GM19099 (cell line): ENCODE results near the gene SLFN12.
A peak's percentile ranks its signal among the peaks of the same experiment; 100 is the strongest.

ENCODE experiments used
- POLR2A ChIP-seq: IDR thresholded peaks from 3 replicates; pipeline ENCODE4 v1.6.1; 2011; ENCODE audit warnings: low read depth; ENCODE audit not compliant: insufficient read length; ENCODE audit errors: extremely low read depth

The SLFN12 gene

GRCh38 chr17:35429702-35430101 is 2.6 kb downstream of the SLFN12 start:
- no peak for TF ChIP-seq POLR2A

DNA sequence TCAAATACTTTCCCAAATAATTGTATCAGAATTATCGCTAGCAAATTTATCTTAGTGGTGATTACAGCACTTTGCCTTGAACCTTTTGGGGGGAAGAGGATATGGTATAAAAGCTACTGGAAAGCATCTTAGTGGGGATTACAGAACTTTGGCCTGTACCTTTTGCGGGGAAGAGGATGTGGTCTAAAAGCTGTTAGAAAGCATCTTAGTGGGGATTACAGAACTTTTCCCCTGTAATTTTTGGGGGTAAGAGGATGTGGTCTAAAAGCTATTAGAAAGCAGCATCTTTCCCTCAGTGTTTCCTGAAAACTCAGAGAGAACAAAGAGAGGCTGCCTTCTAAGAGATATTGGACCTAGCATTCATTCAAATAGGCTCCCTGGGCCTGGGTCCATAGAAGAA is 4.1 kb downstream of the SLFN12 start:
- TF ChIP-seq POLR2A, result no peak

GRCh38 chr17:35423761-35424160 is 8.5 kb downstream of the SLFN12 start:
- no peak for TF ChIP-seq POLR2A

GRCh38 chr17:35416659-35417058 is 15.6 kb downstream of the SLFN12 start:
- TF ChIP-seq POLR2A, result no peak

DNA sequence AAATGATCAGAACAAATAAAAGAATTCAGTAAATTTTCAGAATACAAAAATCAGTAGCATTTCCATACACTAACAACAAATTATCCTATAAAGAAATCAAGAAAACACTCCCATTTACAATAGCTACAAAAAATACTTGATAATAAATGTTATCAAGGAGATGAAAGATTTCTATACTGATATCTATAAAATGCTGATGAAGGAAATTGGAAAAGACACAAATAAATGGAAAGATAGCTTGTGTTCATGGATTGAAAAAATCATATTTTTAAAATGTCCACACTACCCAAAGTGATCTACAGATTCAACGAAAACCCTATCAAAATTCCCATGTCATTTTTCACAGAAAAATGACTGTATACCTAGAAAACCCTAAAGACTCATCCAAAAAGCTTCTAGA is 18.1 kb downstream of the SLFN12 start:
- no peak for TF ChIP-seq POLR2A

GRCh38 chr17:35407531-35407930 is 24.8 kb downstream of the SLFN12 start:
- no peak for TF ChIP-seq POLR2A

DNA sequence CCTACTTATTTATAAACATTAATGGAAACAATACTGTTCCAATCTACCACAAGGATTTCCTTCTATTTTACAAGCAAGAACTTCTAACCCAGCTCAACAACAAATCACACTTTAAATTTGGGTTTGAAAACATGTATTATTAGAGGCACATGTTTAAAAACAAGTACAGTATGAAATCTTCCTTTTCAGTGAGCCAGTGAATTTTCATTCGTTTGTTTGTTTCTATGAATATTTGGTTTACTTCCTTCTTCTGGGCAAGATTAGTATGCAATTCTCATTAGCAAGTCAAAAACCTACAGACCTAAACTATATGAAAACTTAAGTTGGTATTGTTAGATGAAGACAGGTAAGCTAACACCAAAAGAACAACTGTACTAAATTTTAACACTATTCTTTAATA is 25.7 kb downstream of the SLFN12 start:
- TF ChIP-seq POLR2A, result no peak

DNA sequence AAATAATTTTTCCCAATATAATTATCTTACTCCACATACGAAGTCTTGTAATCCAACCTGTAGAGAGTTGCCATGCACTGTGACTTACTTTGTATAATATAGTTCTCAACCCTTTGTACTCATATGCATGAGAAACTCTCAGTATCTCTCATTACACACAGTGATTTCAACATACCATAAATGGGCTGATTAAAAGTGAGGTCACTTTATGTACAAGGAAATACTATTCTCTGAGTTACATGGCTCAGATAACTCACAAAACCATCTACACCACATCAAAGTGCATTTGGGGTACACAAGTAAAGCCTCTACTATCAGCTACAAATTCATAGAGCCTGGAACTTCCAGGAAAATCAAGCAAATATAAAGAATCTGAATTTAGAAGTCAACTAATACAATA is 27.9 kb downstream of the SLFN12 start:
- TF ChIP-seq POLR2A, result no peak

GRCh38 chr17:35390663-35391062 is 41.6 kb downstream of the SLFN12 start:
- no peak for TF ChIP-seq POLR2A

GRCh38 chr17:35390156-35390555 is 42.1 kb downstream of the SLFN12 start:
- no peak for TF ChIP-seq POLR2A

GRCh38 chr17:35387496-35387895 is 44.8 kb downstream of the SLFN12 start:
- TF ChIP-seq POLR2A, result no peak

DNA sequence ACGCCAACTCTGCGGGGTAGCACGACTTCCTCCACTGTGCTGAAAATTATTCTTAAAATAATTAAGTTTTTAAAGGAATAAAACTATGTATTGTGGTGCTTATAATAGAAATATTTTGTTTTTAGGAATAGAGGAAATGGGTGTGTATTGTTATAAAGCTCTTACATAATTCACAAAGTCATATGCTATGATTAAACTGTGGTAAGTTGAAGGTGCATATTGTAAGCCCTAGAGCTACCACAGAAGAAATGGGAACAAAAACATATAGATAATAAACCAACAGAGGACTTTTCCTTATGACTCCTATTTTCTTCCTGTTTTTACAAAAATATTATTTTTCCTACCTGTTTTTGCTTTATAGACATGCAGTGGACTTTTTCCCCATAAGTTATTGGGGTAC is 54.6 kb downstream of the SLFN12 start:
- no peak for TF ChIP-seq POLR2A

DNA sequence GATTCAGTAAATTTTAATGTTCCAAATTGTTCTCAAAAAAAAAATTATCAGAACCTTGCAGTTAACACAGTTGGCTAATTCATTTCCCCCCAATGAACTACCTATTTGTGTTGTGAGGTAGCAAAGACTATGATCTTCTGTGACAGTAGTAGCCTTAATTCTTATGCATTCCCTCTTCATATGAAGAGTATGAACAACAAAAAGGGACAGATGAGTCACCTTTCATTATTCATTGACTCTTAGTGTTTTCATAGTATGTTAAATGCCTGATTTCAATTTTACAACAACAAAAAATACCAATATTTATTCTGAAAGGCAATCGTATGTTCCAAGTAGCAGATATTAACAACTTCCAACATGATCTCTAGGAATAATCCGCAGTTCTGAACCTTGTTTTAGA is 55.2 kb downstream of the SLFN12 start:
- no peak for TF ChIP-seq POLR2A

DNA sequence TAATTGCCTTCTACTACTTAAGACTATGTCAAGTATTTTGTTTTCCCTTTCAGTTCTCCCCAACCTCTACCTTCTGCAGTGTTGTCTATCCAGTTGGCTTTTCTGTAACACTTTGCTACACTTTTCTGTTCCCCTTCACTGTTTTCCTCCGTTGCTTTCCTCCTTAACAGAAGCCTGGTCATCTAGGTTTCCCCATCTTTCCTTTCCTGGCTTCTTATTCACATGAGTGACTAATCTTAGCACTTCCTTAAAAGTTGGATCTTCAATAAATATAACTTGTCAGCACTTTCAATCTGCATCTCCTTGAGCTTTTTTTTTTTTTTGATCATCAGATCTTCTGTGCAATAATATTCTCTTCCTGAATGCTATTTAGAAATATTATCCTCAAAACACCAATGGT is 56.1 kb downstream of the SLFN12 start:
- no peak for TF ChIP-seq POLR2A

- no peak for TF ChIP-seq POLR2A
Measured at GRCh38 chr17:35374766-35375344, 57.4 kb downstream of the SLFN12 start.

- peak; percentile 42 for TF ChIP-seq POLR2A
Measured at GRCh38 chr17:35373984-35374765, 58.1 kb downstream of the SLFN12 start.

DNA sequence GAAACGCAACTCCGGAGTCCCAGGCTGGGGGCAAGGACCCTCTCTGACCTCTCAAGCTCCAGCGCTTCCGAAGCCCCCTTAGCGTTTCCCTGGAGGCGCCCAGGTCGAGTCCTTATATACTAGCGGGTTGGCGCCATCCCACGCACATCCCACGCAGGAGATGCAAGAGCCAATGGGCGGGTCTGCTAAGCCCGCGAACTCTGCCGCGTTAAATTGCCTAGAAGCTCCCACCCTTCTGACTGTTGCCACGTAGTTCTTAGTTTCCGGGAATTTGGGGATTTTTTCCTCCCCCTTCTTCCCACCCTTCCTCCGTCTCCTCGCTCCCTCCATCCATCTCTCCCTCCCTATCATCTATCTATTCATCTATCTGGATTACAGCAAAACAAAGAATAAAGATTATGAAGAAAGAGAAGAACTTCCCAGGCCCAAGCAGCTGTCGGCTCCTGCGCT is 58.7 kb downstream of the SLFN12 start, which contains the start of gene SLFN11:
SLFN11 (minus strand) TSS at position 88 of the 450 bp plus-strand sequence. CDS start 9,814 bp downstream, outside the sequence.
- TF ChIP-seq POLR2A, result peak; percentile 93

GRCh38 chr17:35372846-35373533 is 59.3 kb downstream of the SLFN12 start:
- TF ChIP-seq POLR2A, result no peak
